ENCODE data around the gene AKT3.

- TF ChIP-seq CTCF (IDR thresholded peaks at IDR 0.05) (no peak), POLR2AphosphoS5 (IDR thresholded peaks at IDR 0.05) (no peak), POLR2A (IDR thresholded peaks at IDR 0.05) (no peak), EP300 (IDR thresholded peaks at IDR 0.05) (no peak)
Measured at GRCh38 chr1:243500512-243500911, 349.5 kb downstream of the AKT3 start.
